NOMO-1 (cell line): ENCODE results near the gene CYTH3.
"Not testable (repeated sequence)": the region's sequence is repeated elsewhere in the genome, so short reads cannot be mapped to it uniquely, and the experiment has no call there.

Experiments
- DNase-seq, 2 experiments: peaks; one replicate each; lab custom pipeline; 2025; ENCODE audit not compliant: unreplicated experiment in 2 of 2; lab: John Stamatoyannopoulos, UW

Gene CYTH3

DNA sequence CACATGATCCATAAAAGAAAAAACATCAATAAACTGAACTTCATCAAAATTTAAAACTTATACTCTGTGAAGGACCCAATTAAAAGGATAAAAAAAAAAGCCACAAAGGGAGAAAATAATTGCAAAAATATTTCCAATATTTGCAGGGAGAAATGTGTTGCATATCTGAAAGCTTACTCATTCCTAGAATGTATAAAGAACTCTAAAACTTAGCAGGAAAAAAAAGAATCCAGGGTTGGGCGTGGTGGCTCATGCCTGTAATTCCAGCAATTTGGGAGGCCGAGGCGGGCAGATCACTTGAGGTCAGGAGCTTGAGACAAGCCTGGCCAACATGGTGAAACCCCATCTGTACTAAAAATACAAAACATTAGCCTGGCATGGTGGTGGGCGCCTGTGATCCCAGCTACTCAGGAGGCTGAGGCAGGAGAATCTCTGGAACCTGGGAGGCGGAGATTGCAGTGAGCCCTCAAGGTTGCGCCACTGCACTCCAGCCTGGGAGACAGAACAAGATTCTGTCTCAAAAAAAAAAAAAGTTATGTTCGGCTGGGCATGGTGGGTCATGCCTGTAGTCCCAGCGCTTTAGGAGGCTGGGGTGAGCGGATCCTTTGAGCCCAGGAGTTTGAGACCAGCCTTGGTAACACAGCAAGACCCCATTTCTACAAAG lies 11.1 kb upstream of the CYTH3 start:
- not testable (repeated sequence) for DNase-seq

DNA sequence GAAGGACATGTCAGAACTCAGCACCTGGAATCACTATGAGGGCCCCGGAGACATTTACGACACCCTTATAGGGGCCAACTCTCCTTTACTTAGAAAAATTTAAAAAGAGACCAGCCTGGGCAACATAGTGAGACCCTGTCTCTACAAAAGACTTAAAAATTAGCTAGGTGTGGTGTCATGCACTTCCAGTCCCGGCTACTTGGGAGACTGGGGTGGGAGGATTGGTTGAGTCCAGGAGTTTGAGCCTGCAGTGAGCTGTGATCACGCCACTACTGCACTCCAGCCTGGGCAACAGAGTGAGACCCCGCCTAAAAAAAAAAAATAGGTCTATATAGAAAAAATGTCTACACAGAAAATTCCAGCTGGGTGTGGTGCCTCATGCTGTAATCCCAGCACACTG lies 7.5 kb upstream of the CYTH3 start:
- DNase-seq: no peak

DNA sequence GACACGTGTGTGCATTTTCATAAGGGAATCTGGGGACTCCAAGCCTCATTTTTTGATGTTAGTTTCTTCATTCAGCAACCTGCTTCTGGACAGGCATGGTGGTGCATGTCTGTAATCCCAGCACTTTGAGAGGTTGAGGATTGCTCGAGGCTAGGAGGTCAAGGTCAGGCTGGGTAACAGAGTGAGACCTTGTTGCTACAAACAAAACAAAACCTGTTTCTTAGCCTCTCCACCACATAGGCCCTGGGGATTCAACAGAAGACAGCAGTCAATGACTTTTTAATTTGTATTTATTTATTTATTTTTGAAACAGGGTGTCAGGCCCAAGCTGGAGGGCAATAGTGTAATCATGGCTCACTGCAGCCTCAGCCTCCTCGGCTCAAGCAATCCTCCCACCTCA lies 6.9 kb upstream of the CYTH3 start:
- DNase-seq: no peak

GRCh38 chr7:6278749-6279310 lies 6.4 kb upstream of the CYTH3 start:
- DNase-seq: no peak

GRCh38 chr7:6277476-6277875 lies 5.1 kb upstream of the CYTH3 start:
- DNase-seq: no peak

GRCh38 chr7:6276911-6277408 lies 4.5 kb upstream of the CYTH3 start:
- DNase-seq: no peak

GRCh38 chr7:6274743-6275142 lies 2.3 kb upstream of the CYTH3 start:
- DNase-seq: no peak

GRCh38 chr7:6273917-6274630 lies 1.6 kb upstream of the CYTH3 start:
- no peak for DNase-seq

DNA sequence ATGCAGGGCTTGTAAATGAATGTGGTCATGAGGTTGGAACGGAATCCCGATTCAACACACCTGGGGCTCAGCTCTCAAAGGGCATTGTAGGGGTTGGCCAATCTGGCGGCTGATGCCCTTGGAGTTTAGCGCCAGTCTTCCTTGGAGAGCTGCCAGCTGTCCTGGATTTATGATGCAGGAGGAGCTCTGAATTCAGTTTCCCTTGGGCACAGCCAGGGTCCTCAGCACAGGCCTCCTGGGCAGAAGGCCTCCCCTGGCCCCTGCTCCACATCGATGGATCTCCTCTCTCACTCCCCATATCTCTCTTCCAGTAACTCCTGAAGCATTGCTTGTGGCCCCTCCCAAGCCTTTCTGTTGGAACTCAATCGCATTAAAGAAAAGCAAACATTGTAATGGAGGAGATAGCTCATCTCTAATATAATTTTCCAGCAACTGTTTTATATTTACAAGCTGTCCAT lies 985 bp upstream of the CYTH3 start:
- no peak for DNase-seq

GRCh38 chr7:6271694-6272440 lies 557 bp downstream of the CYTH3 start:
- DNase-seq: no peak

GRCh38 chr7:6271060-6271658 lies 1.3 kb downstream of the CYTH3 start:
- peak in 1 of 2 experiments; percentile 39 for DNase-seq

GRCh38 chr7:6269527-6269926 lies 2.9 kb downstream of the CYTH3 start:
- DNase-seq: no peak

- no peak for DNase-seq
Measured at GRCh38 chr7:6268907-6269306, 3.5 kb downstream of the CYTH3 start.

GRCh38 chr7:6268023-6268900 lies 4.2 kb downstream of the CYTH3 start:
- no peak for DNase-seq

- no peak for DNase-seq
Measured at GRCh38 chr7:6266699-6267098, 5.7 kb downstream of the CYTH3 start.

DNA sequence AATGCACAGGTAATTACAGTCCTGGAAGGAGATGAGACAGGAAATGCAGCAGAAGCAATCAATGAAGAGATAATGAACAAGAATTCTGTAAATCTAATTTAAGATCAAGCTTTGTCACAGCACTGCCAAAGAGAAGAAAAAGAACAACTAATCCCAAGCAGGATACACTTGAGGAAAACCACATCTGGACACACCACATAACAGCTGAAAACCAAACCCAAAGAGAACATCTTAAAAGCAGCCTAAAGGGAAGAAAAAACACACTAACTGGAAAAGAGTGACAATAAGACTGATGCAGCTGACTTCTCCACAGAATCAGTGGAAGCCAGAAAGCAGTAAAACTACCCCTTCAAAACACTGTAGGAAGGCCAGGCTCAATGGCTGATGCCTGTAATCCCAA lies 10.2 kb downstream of the CYTH3 start:
- no peak for DNase-seq

- DNase-seq: no peak
Measured at GRCh38 chr7:6261699-6262098, 10.7 kb downstream of the CYTH3 start.

GRCh38 chr7:6260291-6261187 lies 11.9 kb downstream of the CYTH3 start:
- DNase-seq: no peak

GRCh38 chr7:6259257-6259656 lies 13.2 kb downstream of the CYTH3 start:
- no peak for DNase-seq
